Iris pigment epithelial cell (primary cell): Measurements from ENCODE around the gene LCN9.

Experiments
- DNase-seq: peaks from one replicate; pipeline ENCODE4 v3.0.0-alpha.2; 2011; ENCODE audit warnings: low read depth

The LCN9 gene

GRCh38 chr9:135698767-135699166 lies 35.7 kb downstream of the LCN9 start:
- DNase-seq: no peak

GRCh38 chr9:135699440-135699839 lies 36.3 kb downstream of the LCN9 start, which contains the start of gene SOHLH1:
SOHLH1 (minus strand) TSS chr9:135699481; CDS start chr9:135699467, 14 bp downstream.
- no peak for DNase-seq

GRCh38 chr9:135700525-135700924 lies 37.4 kb downstream of the LCN9 start:
- DNase-seq: no peak

- no peak for DNase-seq
Observed at GRCh38 chr9:135701067-135701958, 38.2 kb downstream of the LCN9 start.

GRCh38 chr9:135701959-135702721 lies 39.0 kb downstream of the LCN9 start, which contains the start of gene KCNT1:
KCNT1 (plus strand) TSS chr9:135702185; CDS start chr9:135702259, 74 bp downstream.
- DNase-seq: peak; percentile 15

GRCh38 chr9:135703726-135704125 lies 40.6 kb downstream of the LCN9 start:
- DNase-seq: no peak

GRCh38 chr9:135704483-135704882 lies 41.4 kb downstream of the LCN9 start:
- no peak for DNase-seq

GRCh38 chr9:135705376-135705775 lies 42.3 kb downstream of the LCN9 start:
- no peak for DNase-seq

- no peak for DNase-seq
Observed at GRCh38 chr9:135706288-135706687, 43.2 kb downstream of the LCN9 start.

GRCh38 chr9:135707252-135708138 lies 44.4 kb downstream of the LCN9 start:
- no peak for DNase-seq

- no peak for DNase-seq
Observed at GRCh38 chr9:135708164-135708563, 45.1 kb downstream of the LCN9 start.

- DNase-seq: no peak
Observed at GRCh38 chr9:135711391-135711790, 48.3 kb downstream of the LCN9 start.

- no peak for DNase-seq
Observed at GRCh38 chr9:135711881-135712280, 48.8 kb downstream of the LCN9 start.

- no peak for DNase-seq
Observed at GRCh38 chr9:135712613-135713295, 49.6 kb downstream of the LCN9 start.

GRCh38 chr9:135714242-135715055 lies 51.3 kb downstream of the LCN9 start:
- DNase-seq: no peak

- no peak for DNase-seq
Observed at GRCh38 chr9:135715056-135715595, 52.0 kb downstream of the LCN9 start.

- DNase-seq: no peak
Observed at GRCh38 chr9:135716045-135716444, 52.9 kb downstream of the LCN9 start.
